ENCODE measurements around the gene ZBTB40.

- TF ChIP-seq CTCF (IDR thresholded peaks at IDR 0.05), result no peak
- no peak for TF ChIP-seq EZH2 (IDR thresholded peaks at IDR 0.05)
These were observed 37.9 kb upstream of the ZBTB40 start for GRCh38 chr1:22413799-22414198.

All from neural progenitor cell (in vitro differentiated cells).